HepG2 (cell line): ENCODE data around the gene MLST8. TPM values are rescaled to one million over a fixed set of nuclear protein-coding genes. Genes with fewer than 3 reads are reported as not detected.
A peak's percentile ranks its signal among the peaks of the same experiment; 100 is the strongest.

Source experiments
- AHR ChIP-seq: IDR thresholded peaks from 2 replicates; pipeline ENCODE4 v1.6.1; 2018; ENCODE audit warnings: missing genetic modification reagents, missing compliant biosample characterization
- ARHGAP35 ChIP-seq: sonication (generic); formaldehyde crosslinking; IDR thresholded peaks from 2 replicates; pipeline ENCODE4 v1.9.0; 2022; ENCODE audit warnings: mild to moderate bottlenecking, inconsistent platforms, moderate library complexity, missing genetic modification reagents, borderline replicate concordance
- DPF2 ChIP-seq: sonication (generic); formaldehyde crosslinking; IDR thresholded peaks from 2 replicates; pipeline ENCODE4 v1.4.0; 2020; ENCODE audit warnings: mild to moderate bottlenecking, low read depth, missing genetic modification reagents, borderline replicate concordance
- FOXJ3 ChIP-seq: sonication (generic); formaldehyde crosslinking; IDR thresholded peaks from 2 replicates; pipeline ENCODE4 v1.4.0; 2020; ENCODE audit warnings: missing genetic modification reagents, mild to moderate bottlenecking, borderline replicate concordance
- FOXK1 ChIP-seq: sonication (generic); formaldehyde crosslinking; IDR thresholded peaks from 2 replicates; pipeline ENCODE4 v1.4.0; 2020; ENCODE audit warnings: low read depth, missing genetic modification reagents, borderline replicate concordance
- FOXM1 ChIP-seq: sonication (generic); formaldehyde crosslinking; IDR thresholded peaks from 2 replicates; pipeline ENCODE4 v1.5.0; 2020; ENCODE audit warnings: missing genetic modification reagents
- FOXO1 ChIP-seq: sonication (generic); formaldehyde crosslinking; IDR thresholded peaks from 2 replicates; pipeline ENCODE4 v1.4.0; 2020; ENCODE audit warnings: missing genetic modification reagents
- IKZF4 ChIP-seq: sonication (generic); formaldehyde crosslinking; IDR thresholded peaks from 2 replicates; pipeline ENCODE4 v1.5.1; 2020; ENCODE audit warnings: borderline replicate concordance, mild to moderate bottlenecking, low read depth, missing genetic modification reagents; ENCODE audit errors: not compliant biosample characterization
- NCOA5 ChIP-seq: sonication (generic); formaldehyde crosslinking; IDR thresholded peaks from 2 replicates; pipeline ENCODE4 v1.4.0; 2020; ENCODE audit warnings: missing genetic modification reagents
- NFYC ChIP-seq: IDR thresholded peaks from 2 replicates; pipeline ENCODE4 v1.6.1; 2016; ENCODE audit warnings: missing genetic modification reagents, missing compliant biosample characterization
- PBX2 ChIP-seq: IDR thresholded peaks from 2 replicates; pipeline ENCODE4 v1.6.1; 2016; ENCODE audit warnings: control low read depth
- SOX13 ChIP-seq, 3 experiments: fragments of 450-650 bp in 1 of 3; sonication (generic) in 1 of 3; formaldehyde crosslinking in 1 of 3; IDR thresholded peaks in 2 of 3; conservative IDR thresholded peaks in 1 of 3; 2 replicates each; pipeline versions ENCODE4 v1.5.0 to v1.6.1; 2016 to 2020; ENCODE audit warnings: antibody characterized with exemption in 1 of 3, mild to moderate bottlenecking in 1 of 3, missing compliant biosample characterization in 1 of 3, missing genetic modification reagents in 1 of 3, moderate library complexity in 1 of 3
- THYN1 ChIP-seq: sonication (generic); formaldehyde crosslinking; IDR thresholded peaks from 2 replicates; pipeline ENCODE4 v1.8.1; 2023; ENCODE audit warnings: low read depth, mild to moderate bottlenecking, moderate library complexity, missing genetic modification reagents, borderline replicate concordance
- ZFP1 ChIP-seq: IDR thresholded peaks from 2 replicates; pipeline ENCODE4 v1.6.1; 2016
- ZNF17 ChIP-seq: sonication (generic); formaldehyde crosslinking; IDR thresholded peaks from 2 replicates; pipeline ENCODE4 v1.5.0; 2020; ENCODE audit warnings: mild to moderate bottlenecking, missing genetic modification reagents
- ZNF232 ChIP-seq: sonication (generic); formaldehyde crosslinking; IDR thresholded peaks from 2 replicates; pipeline ENCODE4 v1.4.0; 2020; ENCODE audit warnings: missing genetic modification reagents, borderline replicate concordance
- ZNF329 ChIP-seq: sonication (generic); formaldehyde crosslinking; IDR thresholded peaks from 2 replicates; pipeline ENCODE4 v1.9.0; 2021; ENCODE audit warnings: low read depth, mild to moderate bottlenecking, missing genetic modification reagents
- ZNF552 ChIP-seq: sonication (generic); formaldehyde crosslinking; IDR thresholded peaks from 2 replicates; pipeline ENCODE4 v1.9.0; 2022; ENCODE audit warnings: missing genetic modification reagents, mild to moderate bottlenecking, borderline replicate concordance
- ZNF598 ChIP-seq: sonication (generic); formaldehyde crosslinking; IDR thresholded peaks from 2 replicates; pipeline ENCODE4 v1.5.1; 2020; ENCODE audit warnings: mild to moderate bottlenecking, missing genetic modification reagents, borderline replicate concordance
- ZNF83 ChIP-seq: sonication (generic); formaldehyde crosslinking; IDR thresholded peaks from 2 replicates; pipeline ENCODE4 v1.4.0; 2020; ENCODE audit warnings: missing genetic modification reagents, mild to moderate bottlenecking, borderline replicate concordance
- polyA plus RNA-seq, 8 experiments: library from polyadenylated mRNA; depleted of rRNA in 3 of 8; stranded (reverse) in 7 of 8; unstranded in 1 of 8; fragments of >200 nt; fragmentation: Illumina TruSeq in 4 of 8; extraction: Trizol in 4 of 8; gene quantifications; 2 replicates each; pipeline versions ENCODE4 v1.2.1 to v1.2.3, GENCODE V29; 2011 to 2016; ENCODE audit warnings: low read depth in 4 of 8, missing spikeins in 1 of 8, mixed read lengths in 1 of 8; ENCODE audit not compliant: insufficient read depth in 1 of 8
- total RNA-seq, 5 experiments: library from RNA; depleted of rRNA; stranded (reverse); fragments of >200 nt; fragmentation: Illumina TruSeq; extraction: Trizol; gene quantifications; 2 replicates each; pipeline ENCODE4 v1.2.3, GENCODE V29; 2016; ENCODE audit warnings: low read depth in 1 of 5
- TF ChIP-seq, protein P1 (sequence below): IDR thresholded peaks from 2 replicates; pipeline ENCODE4 v1.6.1; 2016; ENCODE audit warnings: low read depth
- TF ChIP-seq, protein P2 (sequence below): sonication (generic); formaldehyde crosslinking; IDR thresholded peaks from 2 replicates; pipeline ENCODE4 v1.5.1; 2020; ENCODE audit warnings: missing genetic modification reagents, mild to moderate bottlenecking, borderline replicate concordance

MLST8 gene
- total and polyA plus RNA-seq, 2 of the 13 experiments (the other 11 are each of a cell fraction or from before 2014, with no cell fraction given): 30.8 to 72.7 TPM

GRCh38 chr16:2205104-2205966, at the start of gene MLST8 (continued):
- TF ChIP-seq IKZF4 (CRISPR knock-in tag) (peak; percentile 86), ARHGAP35 (CRISPR knock-in tag) (no peak), FOXM1 (0 out of 2 replicates have a peak, but pooled peaks have one; percentile 57), ZNF552 (CRISPR knock-in tag) (0 out of 2 replicates have a peak, but pooled peaks have one; percentile 37), FOXO1 (CRISPR knock-in tag) (peak; percentile 36), ZNF598 (CRISPR knock-in tag) (0 out of 2 replicates have a peak, but pooled peaks have one; percentile 10), THYN1 (CRISPR knock-in tag) (peak; percentile 57; the same call in 1 of the 2 replicates), ZNF17 (CRISPR knock-in tag) (0 out of 2 replicates have a peak, but pooled peaks have one; percentile 23), ZFP1 (CRISPR knock-in tag) (peak; percentile 54; the same call in 1 of the 2 replicates), NCOA5 (CRISPR knock-in tag) (no peak), AHR (CRISPR knock-in tag) (peak; percentile 89; the same call in 1 of the 2 replicates), ZNF83 (CRISPR knock-in tag) (no peak; the same call in 1 of the 2 replicates), FOXK1 (CRISPR knock-in tag) (no peak), NFYC (0 out of 2 replicates have a peak, but pooled peaks have one; percentile 22), FOXJ3 (peak; percentile 49; the same call in 1 of the 2 replicates), ZNF329 (CRISPR knock-in tag) (peak; percentile 53; the same call in 1 of the 2 replicates), PBX2 (no peak), DPF2 (CRISPR knock-in tag) (no peak), SOX13 (IDR thresholded peaks at IDR 0.05) (peak; percentile 18; the same call in 1 of the 2 replicates), SOX13 (CRISPR knock-in tag; conservative IDR thresholded peaks at IDR 0.05 in 1 of 2, IDR thresholded peaks at IDR 0.05 in 1 of 2) (peak in 1 of 2 experiments; percentile 17; a peak in 1 of 4 replicates), ZNF232 (CRISPR knock-in tag) (0 out of 2 replicates have a peak, but pooled peaks have one; percentile 59)
- TF ChIP-seq, protein P1, sequence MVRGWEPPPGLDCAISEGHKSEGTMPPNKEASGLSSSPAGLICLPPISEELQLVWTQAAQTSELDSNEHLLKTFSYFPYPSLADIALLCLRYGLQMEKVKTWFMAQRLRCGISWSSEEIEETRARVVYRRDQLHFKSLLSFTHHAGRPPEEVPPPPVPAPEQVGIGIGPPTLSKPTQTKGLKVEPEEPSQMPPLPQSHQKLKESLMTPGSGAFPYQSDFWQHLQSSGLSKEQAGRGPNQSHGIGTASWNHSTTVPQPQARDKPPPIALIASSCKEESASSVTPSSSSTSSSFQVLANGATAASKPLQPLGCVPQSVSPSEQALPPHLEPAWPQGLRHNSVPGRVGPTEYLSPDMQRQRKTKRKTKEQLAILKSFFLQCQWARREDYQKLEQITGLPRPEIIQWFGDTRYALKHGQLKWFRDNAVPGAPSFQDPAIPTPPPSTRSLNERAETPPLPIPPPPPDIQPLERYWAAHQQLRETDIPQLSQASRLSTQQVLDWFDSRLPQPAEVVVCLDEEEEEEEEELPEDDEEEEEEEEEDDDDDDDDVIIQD (CRISPR knock-in tag): no peak
- TF ChIP-seq, protein P2, sequence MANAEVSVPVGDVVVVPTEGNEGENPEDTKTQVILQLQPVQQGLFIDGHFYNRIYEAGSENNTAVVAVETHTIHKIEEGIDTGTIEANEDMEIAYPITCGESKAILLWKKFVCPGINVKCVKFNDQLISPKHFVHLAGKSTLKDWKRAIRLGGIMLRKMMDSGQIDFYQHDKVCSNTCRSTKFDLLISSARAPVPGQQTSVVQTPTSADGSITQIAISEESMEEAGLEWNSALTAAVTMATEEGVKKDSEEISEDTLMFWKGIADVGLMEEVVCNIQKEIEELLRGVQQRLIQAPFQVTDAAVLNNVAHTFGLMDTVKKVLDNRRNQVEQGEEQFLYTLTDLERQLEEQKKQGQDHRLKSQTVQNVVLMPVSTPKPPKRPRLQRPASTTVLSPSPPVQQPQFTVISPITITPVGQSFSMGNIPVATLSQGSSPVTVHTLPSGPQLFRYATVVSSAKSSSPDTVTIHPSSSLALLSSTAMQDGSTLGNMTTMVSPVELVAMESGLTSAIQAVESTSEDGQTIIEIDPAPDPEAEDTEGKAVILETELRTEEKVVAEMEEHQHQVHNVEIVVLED: peak; percentile 82
